ENCODE results near the gene SSC5D.

The SSC5D gene

DNA sequence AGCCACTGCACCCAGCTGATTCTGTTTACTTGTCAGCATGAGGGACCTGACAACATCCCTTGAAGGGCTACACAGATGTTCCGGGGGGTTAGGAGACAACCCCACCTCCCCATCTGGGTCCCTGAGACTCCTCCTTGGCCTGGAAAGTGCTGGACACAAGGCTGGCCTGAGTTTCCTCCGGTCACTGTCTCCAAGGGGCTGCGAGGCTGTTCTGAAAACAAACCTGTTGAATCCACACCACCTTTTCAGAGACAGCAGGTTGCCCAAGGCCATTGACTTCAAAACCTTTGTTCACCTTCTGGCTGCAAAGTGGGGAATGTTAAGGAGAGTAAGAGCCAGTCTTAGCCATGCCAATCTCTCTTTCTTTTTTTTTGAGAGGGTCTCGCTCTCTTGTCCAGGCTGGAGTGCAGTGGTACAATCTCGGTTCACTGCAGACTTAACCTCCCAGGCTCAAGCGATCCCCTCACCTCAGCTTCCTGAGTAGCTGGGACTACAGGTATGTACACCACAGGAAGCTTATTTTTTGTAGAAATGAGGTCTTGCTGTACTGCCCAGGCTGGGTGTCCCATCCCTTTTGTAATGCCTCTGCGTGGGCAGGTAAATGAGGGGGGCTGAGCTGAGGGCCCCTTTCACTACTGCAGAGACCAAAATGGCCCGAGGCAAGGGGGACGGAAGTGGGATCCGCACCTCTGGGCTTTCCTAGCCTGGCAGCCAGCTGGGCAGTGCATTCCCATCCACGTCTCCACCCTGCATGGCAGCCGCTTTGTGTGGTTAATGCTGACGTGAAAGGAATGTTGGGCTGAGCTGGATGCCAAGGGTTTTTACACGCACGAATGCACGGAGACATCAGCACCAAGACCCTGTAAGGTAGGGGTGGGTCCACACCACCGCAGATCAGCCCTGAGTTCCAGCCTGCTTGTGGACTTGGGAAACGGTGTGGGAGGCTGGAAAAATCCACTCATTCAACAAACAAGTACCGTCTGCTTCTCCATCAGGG is 13.7 kb upstream of the SSC5D start:
- no peak for DNase-seq

DNA sequence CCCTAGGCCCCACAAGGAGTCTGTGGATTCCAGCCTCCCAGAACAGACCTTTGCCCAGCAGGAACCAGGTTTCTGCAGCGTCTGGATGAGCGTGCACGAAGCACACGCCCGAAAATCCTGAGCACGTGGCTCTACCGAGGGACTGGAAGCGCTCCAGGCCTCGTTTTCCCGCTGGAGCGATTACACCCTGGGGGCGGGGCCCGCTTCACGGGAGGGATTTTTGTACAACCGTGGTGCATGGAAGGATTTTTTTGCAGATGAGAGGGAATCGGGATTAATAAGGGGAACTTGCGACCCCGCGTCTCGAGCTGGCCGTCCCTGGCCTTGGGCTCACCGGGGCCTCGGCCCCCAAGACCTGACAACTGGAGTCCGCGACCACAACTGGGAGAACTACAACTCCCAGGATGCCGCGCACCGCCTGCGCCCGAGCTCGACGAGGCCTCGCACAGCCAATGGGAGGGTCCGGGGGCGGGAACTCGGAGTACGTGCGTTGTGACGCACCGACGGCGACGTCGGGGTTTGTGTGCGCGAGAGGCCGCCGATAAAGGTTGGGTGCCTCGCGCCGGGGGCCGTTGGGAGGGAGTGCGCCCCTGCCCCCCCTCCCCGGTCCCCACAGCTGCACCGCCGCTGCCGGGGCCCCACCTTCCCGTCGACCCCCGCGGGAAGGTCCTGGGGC is 12.0 kb upstream of the SSC5D start, which contains the start of gene ZNF628:
Gene ZNF628 (plus strand): TSS at position 518 of the 676 bp plus-strand sequence. CDS start 3,294 bp downstream, outside the sequence.
- DNase-seq = peak; percentile 98

DNA sequence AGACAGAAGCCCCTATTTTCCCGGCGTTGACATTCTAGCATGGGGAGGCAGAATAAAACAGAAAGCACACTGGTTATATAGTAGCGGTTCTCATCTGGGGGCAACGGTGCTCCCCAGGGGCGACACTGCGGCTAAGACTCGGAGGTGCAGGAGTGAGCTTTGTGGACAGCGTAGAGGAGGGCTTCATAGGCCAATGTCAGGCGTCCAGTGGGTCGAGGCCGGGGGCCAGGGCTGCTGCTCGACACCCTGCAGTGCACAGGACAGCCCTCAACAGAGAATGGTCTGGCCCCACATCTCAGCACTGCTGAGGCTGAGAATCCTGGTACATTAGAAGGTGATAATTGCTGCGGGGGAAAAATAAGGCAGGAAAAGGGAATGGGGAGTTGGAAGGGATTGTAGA is 10.3 kb upstream of the SSC5D start:
- no peak for DNase-seq

DNA sequence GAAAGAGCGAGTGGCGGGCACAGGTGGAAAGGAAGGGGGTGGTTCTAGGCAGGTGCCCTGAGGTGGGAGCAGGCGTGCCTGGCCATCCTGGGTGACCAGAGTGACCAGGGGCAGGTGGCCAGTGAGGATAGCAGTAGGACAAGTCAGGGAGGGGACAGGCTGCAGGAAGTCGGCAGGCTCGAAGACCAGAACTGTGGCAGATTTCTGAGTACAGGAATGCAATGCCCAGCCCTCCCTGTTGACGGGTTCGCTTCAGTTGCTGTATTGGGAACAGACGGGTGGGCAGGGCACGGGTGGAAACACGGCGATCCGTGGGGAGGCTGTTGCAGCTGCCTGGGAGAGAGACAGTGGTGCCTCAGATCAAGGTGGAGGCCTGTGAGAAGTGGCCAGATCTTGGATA is 9.9 kb upstream of the SSC5D start:
- no peak for DNase-seq

DNA sequence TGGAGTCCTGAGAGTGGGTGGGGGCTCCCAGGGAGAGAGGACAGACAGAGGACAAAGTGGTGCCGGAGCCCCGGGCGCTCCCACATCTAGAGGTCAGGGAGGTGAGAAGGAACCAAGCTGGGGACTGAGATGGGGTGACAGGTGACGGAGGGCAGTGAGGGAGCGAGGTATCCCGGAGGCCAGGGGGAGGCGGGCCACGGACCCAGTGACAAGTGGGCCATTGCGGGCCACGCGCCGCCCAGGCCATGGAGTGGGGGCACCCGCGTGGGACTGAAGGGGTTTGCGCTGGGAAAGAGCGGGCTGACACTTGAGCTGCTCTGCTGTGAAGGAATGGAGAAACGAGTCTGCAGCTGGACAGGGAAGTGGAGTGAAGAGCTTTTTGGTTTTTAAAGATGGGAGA is 9.2 kb upstream of the SSC5D start:
- no peak for DNase-seq

DNA sequence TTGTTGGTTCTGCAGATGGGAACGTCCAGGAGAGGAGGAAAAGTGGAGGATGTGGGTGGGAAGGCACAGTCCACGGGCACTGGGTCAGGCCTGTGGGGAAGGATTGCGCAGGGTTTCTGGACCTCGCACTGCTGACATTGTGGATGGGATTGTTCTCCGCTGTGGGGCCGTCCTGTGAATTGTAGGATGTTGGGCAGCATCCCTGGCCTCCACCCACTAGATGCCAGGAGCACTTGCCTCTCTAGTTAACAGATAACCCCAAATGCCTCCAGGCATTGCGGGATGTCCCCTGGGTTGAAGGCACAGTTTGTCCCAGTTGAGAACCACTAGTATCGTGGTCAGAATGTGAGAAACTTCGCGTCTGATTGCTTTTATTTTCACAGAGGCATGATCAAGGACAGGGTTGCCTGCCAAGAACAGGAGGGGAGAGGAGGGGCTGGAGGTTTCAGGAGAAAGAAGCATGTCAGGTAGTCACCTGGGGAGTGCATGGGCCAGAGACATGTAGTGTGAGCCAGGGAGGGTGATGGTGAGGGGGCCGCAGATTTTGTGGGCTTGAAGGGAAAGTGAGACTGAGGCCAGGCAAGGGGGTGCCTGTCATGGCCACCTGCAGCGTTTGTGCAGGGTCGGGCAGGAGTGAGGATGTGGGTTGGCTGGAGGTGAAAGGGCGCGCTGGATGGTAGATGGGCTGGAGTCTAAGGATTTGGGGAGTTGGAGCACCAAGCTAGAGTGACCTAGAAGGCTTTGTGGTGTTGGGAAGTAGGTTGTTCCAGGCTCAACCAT is 8.6 kb upstream of the SSC5D start:
- DNase-seq = no peak

DNA sequence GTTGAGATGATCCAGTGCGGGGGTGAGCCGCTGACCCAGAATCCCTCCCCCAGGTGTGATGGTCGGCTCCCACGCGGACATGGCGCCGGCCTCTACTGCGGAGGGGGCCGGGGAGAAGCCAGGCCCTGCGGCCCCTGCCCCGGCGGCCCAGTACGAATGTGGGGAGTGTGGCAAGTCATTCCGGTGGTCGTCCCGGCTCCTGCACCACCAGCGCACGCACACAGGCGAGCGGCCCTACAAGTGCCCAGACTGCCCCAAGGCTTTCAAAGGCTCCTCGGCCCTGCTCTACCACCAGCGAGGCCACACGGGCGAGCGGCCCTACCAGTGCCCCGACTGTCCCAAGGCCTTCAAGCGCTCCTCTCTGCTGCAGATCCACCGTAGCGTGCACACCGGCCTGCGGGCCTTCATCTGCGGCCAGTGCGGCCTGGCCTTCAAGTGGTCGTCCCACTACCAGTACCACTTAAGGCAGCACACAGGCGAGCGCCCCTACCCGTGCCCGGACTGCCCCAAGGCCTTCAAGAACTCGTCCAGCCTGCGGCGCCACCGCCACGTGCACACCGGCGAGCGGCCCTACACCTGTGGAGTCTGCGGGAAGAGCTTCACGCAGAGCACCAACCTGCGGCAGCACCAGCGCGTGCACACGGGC is 7.0 kb upstream of the SSC5D start:
- no peak for DNase-seq

DNA sequence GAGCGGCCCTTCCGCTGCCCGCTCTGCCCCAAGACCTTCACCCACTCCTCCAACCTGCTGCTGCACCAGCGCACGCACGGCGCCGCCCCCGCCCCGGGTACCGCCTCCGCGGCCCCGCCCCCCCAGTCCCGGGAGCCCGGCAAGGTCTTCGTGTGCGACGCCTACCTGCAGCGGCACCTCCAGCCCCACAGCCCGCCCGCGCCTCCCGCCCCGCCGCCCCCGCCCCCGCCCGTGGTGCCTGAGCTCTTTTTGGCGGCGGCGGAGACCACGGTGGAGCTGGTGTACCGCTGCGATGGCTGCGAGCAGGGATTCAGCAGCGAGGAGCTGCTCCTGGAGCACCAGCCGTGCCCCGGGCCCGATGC is 6.5 kb upstream of the SSC5D start:
- no peak for DNase-seq

DNA sequence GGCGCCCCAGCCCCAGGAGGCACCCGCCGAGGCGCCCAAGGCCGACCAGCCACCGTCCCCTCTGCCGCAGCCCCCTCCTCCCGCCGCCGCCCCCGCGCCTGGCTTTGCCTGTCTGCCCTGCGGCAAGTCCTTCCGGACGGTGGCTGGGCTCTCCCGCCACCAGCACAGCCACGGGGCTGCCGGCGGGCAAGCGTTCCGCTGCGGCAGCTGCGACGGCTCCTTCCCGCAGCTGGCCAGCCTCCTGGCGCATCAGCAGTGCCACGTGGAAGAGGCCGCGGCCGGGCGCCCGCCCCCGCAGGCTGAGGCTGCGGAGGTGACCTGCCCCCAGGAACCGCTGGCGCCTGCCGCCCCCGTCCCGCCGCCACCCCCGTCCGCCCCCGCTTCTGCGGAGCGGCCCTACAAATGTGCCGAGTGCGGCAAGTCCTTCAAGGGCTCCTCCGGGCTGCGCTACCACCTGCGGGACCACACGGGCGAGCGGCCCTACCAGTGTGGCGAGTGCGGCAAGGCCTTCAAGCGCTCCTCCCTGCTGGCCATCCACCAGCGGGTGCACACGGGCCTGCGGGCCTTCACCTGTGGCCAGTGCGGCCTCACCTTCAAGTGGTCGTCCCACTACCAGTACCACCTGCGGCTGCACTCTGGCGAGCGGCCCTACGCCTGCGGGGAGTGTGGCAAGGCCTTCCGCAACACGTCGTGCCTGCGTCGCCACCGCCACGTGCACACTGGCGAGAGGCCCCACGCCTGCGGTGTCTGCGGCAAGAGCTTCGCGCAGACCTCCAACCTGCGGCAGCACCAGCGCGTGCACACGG is 5.9 kb upstream of the SSC5D start:
- no peak for DNase-seq

DNA sequence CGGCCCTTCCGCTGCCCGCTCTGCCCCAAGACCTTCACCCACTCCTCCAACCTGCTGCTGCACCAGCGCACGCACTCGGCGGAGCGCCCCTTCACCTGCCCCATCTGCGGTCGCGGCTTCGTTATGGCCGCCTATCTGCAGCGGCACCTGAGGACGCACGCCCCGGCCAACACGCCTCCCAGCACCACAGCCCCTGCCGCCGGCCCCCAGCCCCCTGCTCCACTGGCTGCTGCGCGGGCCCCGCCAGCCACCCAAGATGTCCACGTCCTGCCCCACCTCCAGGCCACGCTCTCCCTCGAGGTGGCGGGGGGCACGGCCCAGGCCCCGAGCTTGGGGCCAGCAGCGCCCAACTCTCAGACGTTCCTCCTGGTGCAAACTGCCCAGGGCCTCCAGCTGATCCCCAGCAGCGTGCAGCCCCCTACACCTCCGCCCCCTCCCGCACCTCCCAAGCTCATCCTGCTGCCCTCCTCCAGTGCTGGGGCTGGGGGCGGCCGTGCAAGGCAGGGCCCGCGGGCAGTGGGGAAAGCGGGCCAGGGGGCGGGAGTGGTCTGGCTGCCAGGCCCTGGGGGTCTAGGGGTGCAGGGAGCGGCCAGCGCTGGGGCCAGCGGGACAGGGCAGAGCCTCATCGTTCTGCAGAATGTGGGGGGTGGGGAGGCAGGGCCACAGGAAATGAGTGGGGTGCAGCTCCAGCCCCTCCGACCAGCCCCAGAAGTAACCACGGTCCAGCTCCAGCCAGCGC is 5.1 kb upstream of the SSC5D start:
- DNase-seq = no peak

DNA sequence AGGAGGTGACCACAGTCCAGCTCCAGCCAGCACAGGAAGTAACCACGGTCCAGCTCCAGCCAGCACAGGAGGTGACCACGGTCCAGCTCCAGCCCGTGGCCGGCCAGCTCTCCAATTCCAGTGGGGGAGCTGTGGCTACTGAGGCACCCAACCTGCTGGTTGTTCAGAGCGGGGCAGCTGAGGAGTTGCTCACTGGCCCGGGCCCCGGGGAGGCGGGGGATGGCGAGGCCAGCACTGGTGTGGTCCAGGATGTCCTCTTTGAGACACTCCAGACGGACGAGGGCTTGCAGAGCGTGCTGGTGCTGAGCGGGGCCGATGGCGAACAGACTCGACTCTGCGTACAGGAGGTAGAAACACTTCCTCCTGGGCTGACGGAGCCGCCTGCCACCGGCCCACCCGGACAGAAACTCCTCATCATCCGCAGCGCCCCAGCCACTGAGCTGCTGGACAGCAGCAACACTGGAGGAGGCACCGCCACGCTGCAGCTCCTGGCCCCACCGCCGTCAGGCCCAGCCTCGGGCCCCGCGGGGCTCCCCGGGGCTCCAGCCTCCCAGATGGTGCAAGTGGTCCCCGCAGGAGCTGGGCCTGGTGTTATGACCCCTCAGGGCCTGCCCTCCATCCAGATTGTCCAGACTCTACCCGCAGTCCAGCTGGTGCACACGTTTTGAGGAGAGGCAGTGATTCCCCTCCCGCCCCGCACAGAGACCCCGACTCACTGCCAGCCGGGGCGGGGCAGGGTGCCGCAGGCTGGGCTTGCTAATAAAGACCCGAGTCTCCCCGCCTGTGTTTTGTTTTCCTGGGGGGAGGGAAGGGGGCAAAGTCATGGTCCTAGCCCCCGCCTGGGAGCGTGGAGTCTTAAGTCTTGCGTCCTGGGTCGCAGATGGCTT is 4.3 kb upstream of the SSC5D start:
- DNase-seq = no peak

DNA sequence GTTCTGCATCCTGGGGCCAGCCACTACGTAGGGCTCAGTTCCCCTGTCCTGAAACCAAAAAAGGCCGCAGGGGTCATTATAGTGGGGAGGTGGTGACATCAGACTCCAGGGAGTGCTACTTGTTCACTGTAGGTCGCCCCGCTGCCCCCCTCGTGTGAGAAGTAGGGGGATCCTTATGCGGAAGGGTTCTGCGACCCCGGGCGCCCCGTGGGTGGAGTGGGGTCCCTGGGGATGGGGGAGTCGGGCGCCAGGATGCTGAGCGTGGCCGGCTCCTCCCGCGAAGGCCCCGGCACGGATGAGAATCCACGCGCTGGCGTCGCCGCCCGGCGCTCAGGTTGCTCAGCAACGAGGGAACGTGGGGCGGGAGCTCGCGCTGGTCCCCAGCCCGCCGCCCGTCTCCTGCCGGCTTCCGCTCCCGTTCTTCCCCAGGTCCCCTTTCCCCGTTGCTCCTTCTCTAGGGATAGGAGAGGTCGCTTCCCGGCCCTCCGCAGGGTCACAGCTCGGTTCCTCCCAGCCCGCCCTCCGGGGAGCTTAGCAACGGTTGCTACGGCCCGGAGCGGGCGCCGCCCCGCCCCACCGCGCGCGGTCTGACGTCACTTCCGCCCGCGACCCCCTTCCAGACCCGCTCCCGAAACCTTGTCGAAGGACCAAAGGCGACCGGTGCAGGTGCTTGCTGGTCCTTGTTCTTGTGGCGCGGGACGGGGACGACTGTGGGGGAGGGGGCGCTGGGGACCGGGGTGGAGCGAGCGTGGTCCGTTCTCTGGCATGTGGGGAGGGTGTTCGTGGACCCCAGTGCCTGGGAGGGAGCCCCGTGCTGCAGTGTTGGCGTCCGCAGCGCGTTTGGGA is 3.4 kb upstream of the SSC5D start, which contains the start of gene NAT14:
Gene NAT14 (plus strand): TSS at position 596 of the 846 bp plus-strand sequence. CDS start 521 bp downstream, outside the sequence.
- DNase-seq = peak; percentile 42

DNA sequence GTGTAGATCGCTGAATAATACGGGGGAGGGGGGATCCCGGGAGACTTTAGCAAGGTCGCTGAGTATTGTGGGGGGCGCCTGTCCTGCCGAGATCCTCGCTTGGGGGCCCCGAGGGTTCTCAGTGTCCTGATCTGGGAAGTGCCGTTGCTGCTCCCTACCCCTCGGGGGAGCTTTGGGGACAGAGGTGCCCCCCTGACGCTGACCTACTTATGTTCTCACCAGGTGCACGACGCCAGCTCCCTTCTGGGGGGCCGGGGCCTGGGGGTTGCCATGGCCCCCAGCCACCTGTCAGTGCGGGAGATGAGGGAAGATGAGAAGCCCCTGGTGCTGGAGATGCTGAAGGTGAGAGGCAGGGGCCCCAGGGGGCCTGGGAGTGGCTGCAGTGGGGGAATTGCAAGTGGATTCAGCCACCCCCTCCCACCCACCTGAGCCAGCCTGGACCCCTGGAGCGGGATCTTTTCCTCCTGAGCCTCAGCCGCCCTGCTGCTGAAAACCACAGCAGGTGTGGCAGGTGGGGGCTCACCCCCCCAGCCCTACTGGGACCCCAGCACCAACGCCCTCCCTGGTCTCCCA is 2.7 kb upstream of the SSC5D start:
- DNase-seq = no peak

DNA sequence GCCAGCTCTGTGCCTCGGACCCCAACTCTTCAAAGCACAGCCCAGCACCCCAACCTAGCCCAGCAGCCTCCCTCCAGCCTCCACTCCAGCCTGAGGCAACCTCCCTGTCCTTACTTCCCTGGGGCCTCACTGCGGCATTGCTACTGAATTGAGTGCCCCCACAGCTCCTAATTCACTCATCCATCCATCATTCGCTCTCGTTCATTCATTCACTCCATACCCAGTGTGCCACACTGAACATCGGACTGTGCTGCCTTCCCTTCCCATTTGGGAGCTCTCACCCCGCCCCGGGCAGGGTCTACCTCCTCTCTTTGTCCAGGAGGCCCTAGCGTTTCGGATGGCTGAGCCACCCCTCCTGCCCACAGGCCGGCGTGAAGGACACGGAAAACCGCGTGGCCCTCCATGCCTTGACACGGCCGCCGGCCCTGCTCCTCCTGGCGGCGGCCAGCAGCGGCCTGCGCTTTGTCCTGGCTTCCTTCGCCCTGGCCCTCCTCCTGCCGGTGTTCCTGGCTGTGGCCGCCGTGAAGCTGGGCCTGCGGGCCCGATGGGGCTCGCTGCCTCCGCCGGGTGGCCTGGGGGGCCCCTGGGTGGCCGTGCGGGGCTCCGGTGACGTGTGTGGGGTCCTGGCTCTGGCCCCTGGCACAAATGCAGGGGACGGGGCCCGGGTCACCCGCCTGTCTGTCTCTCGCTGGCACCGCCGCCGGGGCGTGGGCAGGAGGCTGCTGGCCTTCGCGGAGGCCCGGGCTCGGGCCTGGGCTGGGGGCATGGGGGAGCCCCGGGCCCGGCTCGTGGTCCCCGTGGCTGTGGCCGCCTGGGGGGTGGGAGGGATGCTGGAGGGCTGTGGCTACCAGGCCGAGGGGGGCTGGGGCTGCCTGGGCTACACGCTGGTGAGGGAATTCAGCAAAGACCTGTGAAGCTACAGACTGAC is 1.9 kb upstream of the SSC5D start:
- no peak for DNase-seq

DNA sequence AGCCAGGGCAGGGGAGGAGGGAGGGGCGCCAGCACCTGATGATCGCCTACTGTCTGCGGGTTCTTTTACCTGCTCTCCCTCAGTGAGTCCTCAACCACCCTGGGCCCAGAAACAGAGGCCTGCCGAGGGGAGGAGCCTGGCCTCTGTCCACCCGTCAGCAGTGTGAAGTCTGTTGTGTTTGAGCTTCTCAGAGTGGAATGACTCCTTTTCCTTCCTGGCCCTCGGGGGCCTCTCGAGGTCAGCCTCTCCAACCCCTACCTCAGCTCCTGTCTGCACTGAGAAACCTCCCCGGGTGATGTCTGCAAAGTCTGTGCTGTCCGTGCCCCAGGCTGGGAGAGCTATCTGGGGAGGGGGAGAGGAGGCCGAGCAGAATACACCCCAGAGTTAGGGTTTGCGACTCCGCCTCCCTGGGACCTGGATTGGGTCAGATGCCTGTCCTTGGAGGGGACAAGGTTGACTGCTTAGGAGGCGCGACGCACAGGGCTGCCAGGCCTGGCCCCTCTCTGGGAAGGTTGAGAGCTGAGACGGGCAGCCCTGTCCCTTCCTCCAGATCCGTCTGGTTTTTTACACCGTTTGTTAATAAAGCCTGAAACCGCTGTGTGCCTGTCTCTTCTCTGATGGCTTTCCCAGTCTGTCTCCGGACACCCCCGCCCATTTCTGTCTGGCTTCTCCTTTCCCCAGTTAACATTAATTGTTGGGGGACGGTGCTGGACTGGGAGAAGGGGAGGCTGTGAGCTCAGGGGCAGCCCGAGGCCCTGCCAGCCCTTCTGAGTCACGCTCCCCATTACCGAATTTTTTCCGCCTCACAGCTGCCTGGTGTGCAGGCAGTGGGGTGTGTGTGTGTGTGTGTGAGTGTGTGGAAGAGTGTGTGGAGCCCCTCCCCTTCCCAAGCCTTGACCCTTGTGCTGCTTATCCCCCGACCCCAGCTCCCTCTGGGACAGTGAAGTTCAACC is 989 bp upstream of the SSC5D start:
- no peak for DNase-seq
